Measurements from ENCODE around the gene RYR3.

- TF ChIP-seq CEBPZ (IDR thresholded peaks at IDR 0.05; ENCODE audit: low read depth, low read length) = no peak
- no peak for TF ChIP-seq MEF2A (IDR thresholded peaks at IDR 0.05; ENCODE audit: insufficient read depth, low read depth, low read length)
- TF ChIP-seq, protein P1, sequence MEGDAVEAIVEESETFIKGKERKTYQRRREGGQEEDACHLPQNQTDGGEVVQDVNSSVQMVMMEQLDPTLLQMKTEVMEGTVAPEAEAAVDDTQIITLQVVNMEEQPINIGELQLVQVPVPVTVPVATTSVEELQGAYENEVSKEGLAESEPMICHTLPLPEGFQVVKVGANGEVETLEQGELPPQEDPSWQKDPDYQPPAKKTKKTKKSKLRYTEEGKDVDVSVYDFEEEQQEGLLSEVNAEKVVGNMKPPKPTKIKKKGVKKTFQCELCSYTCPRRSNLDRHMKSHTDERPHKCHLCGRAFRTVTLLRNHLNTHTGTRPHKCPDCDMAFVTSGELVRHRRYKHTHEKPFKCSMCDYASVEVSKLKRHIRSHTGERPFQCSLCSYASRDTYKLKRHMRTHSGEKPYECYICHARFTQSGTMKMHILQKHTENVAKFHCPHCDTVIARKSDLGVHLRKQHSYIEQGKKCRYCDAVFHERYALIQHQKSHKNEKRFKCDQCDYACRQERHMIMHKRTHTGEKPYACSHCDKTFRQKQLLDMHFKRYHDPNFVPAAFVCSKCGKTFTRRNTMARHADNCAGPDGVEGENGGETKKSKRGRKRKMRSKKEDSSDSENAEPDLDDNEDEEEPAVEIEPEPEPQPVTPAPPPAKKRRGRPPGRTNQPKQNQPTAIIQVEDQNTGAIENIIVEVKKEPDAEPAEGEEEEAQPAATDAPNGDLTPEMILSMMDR (IDR thresholded peaks at IDR 0.05 in 2 of 3, conservative IDR thresholded peaks at IDR 0.05 in 1 of 3; ENCODE audit: control insufficient read depth in 2 of 3, extremely low read depth in 1 of 3, insufficient read depth in 1 of 3, low read depth in 3 of 3, low read length in 3 of 3) = no peak
- TF ChIP-seq CEBPB (IDR thresholded peaks at IDR 0.05; ENCODE audit: borderline replicate concordance in 1 of 2, low read depth in 2 of 2, low read length in 2 of 2) = no peak
- TF ChIP-seq SP1 (IDR thresholded peaks at IDR 0.05; ENCODE audit: low read depth, low read length) = no peak
- no peak for TF ChIP-seq ATF7 (IDR thresholded peaks at IDR 0.05; ENCODE audit: low read depth)
- TF ChIP-seq, protein P2, sequence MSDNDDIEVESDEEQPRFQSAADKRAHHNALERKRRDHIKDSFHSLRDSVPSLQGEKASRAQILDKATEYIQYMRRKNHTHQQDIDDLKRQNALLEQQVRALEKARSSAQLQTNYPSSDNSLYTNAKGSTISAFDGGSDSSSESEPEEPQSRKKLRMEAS (IDR thresholded peaks at IDR 0.05; ENCODE audit: low read depth, low read length) = no peak
- no peak for TF ChIP-seq SPI1 (IDR thresholded peaks at IDR 0.05; ENCODE audit: borderline replicate concordance, insufficient read depth, low read depth, low read length)
- no peak for TF ChIP-seq EP300 (IDR thresholded peaks at IDR 0.05; ENCODE audit: borderline replicate concordance in 1 of 2, control insufficient read depth in 1 of 2, low read depth in 2 of 2, low read length in 2 of 2)
- TF ChIP-seq TAF1 (IDR thresholded peaks at IDR 0.05; ENCODE audit: borderline replicate concordance, low read depth, low read length) = no peak
- TF ChIP-seq, protein P3, sequence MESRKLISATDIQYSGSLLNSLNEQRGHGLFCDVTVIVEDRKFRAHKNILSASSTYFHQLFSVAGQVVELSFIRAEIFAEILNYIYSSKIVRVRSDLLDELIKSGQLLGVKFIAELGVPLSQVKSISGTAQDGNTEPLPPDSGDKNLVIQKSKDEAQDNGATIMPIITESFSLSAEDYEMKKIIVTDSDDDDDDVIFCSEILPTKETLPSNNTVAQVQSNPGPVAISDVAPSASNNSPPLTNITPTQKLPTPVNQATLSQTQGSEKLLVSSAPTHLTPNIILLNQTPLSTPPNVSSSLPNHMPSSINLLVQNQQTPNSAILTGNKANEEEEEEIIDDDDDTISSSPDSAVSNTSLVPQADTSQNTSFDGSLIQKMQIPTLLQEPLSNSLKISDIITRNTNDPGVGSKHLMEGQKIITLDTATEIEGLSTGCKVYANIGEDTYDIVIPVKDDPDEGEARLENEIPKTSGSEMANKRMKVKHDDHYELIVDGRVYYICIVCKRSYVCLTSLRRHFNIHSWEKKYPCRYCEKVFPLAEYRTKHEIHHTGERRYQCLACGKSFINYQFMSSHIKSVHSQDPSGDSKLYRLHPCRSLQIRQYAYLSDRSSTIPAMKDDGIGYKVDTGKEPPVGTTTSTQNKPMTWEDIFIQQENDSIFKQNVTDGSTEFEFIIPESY (IDR thresholded peaks at IDR 0.05) = no peak
- no peak for TF ChIP-seq SRF (IDR thresholded peaks at IDR 0.05; ENCODE audit: low read depth in 2 of 2, low read length in 2 of 2)
These were observed 442.2 kb downstream of the RYR3 start for GRCh38 chr15:33753012-33753411.
